HEK293T (cell line): ENCODE measurements around the gene TRPV3.

Experiments
- CTBP1 ChIP-seq: fragments of 450-650 bp; IDR thresholded peaks from 2 replicates; pipeline ENCODE4 v1.6.1; 2016; ENCODE audit warnings: borderline replicate concordance
- FOXA1 ChIP-seq: fragments of 450-650 bp; IDR thresholded peaks from 2 replicates; pipeline ENCODE4 v1.6.1; 2016; ENCODE audit warnings: mild to moderate bottlenecking
- FOXK2 ChIP-seq: fragments of 450-650 bp; IDR thresholded peaks from 2 replicates; pipeline ENCODE4 v1.6.1; 2016; ENCODE audit warnings: mild to moderate bottlenecking

- TF ChIP-seq CTBP1, result no peak
- TF ChIP-seq FOXA1, result no peak
- no peak for TF ChIP-seq FOXK2
Measured at GRCh38 chr17:3512505-3513171, 45.0 kb downstream of the TRPV3 start.
